Progenitor cell of endocrine pancreas (in vitro differentiated cells): ENCODE measurements around the gene RGS7BP. TPM values are rescaled to one million over a fixed set of nuclear protein-coding genes. Genes with fewer than 3 reads are reported as not detected.

ENCODE experiments used
- DNase-seq: peaks from one replicate; pipeline ENCODE4 v3.0.0; 2021; ENCODE audit warnings: low spot score; ENCODE audit not compliant: unreplicated experiment
- H3K27ac Mint-ChIP-seq: 2 replicates; pipeline ENCODE4 v1.8.0; 2021; ENCODE audit warnings: mild to moderate bottlenecking, moderate library complexity, mixed read lengths
- H3K27me3 Mint-ChIP-seq: 2 replicates; pipeline ENCODE4 v1.8.0; 2021; ENCODE audit warnings: mixed read lengths
- H3K36me3 Mint-ChIP-seq: 2 replicates; pipeline ENCODE4 v1.8.0; 2022; ENCODE audit warnings: mixed read lengths; ENCODE audit not compliant: insufficient read depth
- H3K4me1 Mint-ChIP-seq: 2 replicates; pipeline ENCODE4 v1.8.0; 2021; ENCODE audit warnings: low read depth, mixed read lengths
- H3K4me3 Mint-ChIP-seq: 2 replicates; pipeline ENCODE4 v1.8.0; 2021; ENCODE audit warnings: low read depth, mild to moderate bottlenecking, moderate library complexity, mixed read lengths
- H3K9me3 Mint-ChIP-seq: 2 replicates; pipeline ENCODE4 v1.8.0; 2021; ENCODE audit warnings: low read depth, mixed read lengths
- CTCF ChIP-seq: fragments of 200-600 bp; sonication (generic); IDR thresholded peaks from one replicate; pipeline ENCODE4 v1.5.0; 2021; ENCODE audit warnings: antibody characterized with exemption, mild to moderate bottlenecking; ENCODE audit not compliant: unreplicated experiment
- total RNA-seq: library from RNA; stranded (reverse); gene quantifications from 2 replicates; pipeline ENCODE4 v1.2.1, GENCODE V29; 2021

Gene RGS7BP
- total RNA-seq, 1 donor from 2014 or later: 0.14 TPM

GRCh38 chr5:64603676-64604075 lies 97.9 kb downstream of the RGS7BP start:
- H3K27ac Mint-ChIP-seq: no peak overlapping the region
- H3K27me3 Mint-ChIP-seq: no peaks in the 10 kb centered on the region
- no peak for TF ChIP-seq CTCF
- no peaks in the 10 kb centered on the region for H3K36me3 Mint-ChIP-seq
- H3K9me3 Mint-ChIP-seq: no peaks in the 10 kb centered on the region
- no peak overlapping the region for H3K4me3 Mint-ChIP-seq
- no peak for DNase-seq
- no peaks in the 10 kb centered on the region for H3K4me1 Mint-ChIP-seq

GRCh38 chr5:64606926-64607325 lies 101.1 kb downstream of the RGS7BP start:
- H3K27me3 Mint-ChIP-seq: no peaks in the 10 kb centered on the region
- peaks cover 10% of the 10 kb centered on the region for H3K4me1 Mint-ChIP-seq
- no peak overlapping the region for H3K4me3 Mint-ChIP-seq
- no peaks in the 10 kb centered on the region for H3K9me3 Mint-ChIP-seq
- H3K27ac Mint-ChIP-seq: no peak overlapping the region
- H3K36me3 Mint-ChIP-seq: no peaks in the 10 kb centered on the region
- DNase-seq: no peak
- no peak for TF ChIP-seq CTCF

- TF ChIP-seq CTCF: peak; percentile 85
- H3K36me3 Mint-ChIP-seq: no peaks in the 10 kb centered on the region
- H3K9me3 Mint-ChIP-seq: no peaks in the 10 kb centered on the region
- peaks cover 23% of the 10 kb centered on the region for H3K4me1 Mint-ChIP-seq
- no peaks in the 10 kb centered on the region for H3K27me3 Mint-ChIP-seq
- H3K27ac Mint-ChIP-seq: no peak overlapping the region
- H3K4me3 Mint-ChIP-seq: no peak overlapping the region
- no peak for DNase-seq
Observed at GRCh38 chr5:64612344-64612961, 106.6 kb downstream of the RGS7BP start.

GRCh38 chr5:64615895-64616294 lies 110.1 kb downstream of the RGS7BP start:
- H3K4me3 Mint-ChIP-seq: no peak overlapping the region
- H3K36me3 Mint-ChIP-seq: no peaks in the 10 kb centered on the region
- peaks cover 23% of the 10 kb centered on the region for H3K4me1 Mint-ChIP-seq
- TF ChIP-seq CTCF: no peak
- no peaks in the 10 kb centered on the region for H3K9me3 Mint-ChIP-seq
- no peak for DNase-seq
- H3K27ac Mint-ChIP-seq: no peak overlapping the region
- no peaks in the 10 kb centered on the region for H3K27me3 Mint-ChIP-seq

- no peak for DNase-seq
- Mint-ChIP-seq H3K27ac (no peak overlapping the region), H3K36me3 (no peaks in the 10 kb centered on the region), H3K9me3 (no peaks in the 10 kb centered on the region), H3K27me3 (no peaks in the 10 kb centered on the region), H3K4me3 (no peak overlapping the region), H3K4me1 (peaks cover 10% of the 10 kb centered on the region)
- no peak for TF ChIP-seq CTCF
Observed at GRCh38 chr5:64619609-64620008, 113.8 kb downstream of the RGS7BP start.
